HepG2 (cell line): ENCODE results near the gene MYORG. TPM values are rescaled to one million over a fixed set of nuclear protein-coding genes. Genes with fewer than 3 reads are reported as not detected.
"Not testable (repeated sequence)": the region's sequence is repeated elsewhere in the genome, so short reads cannot be mapped to it uniquely, and the experiment has no call there.

Source experiments
- ETV5 ChIP-seq: IDR thresholded peaks from 2 replicates; pipeline ENCODE4 v1.6.1; 2018; ENCODE audit warnings: missing biosample characterization, missing genetic modification reagents, inconsistent platforms, borderline replicate concordance
- FOXA3 ChIP-seq: IDR thresholded peaks from 2 replicates; pipeline ENCODE4 v1.6.1; 2016; ENCODE audit warnings: missing genetic modification reagents, missing compliant biosample characterization
- FOXP1 ChIP-seq, 2 experiments: fragments of 450-650 bp in 1 of 2; IDR thresholded peaks; 2 replicates each; pipeline ENCODE4 v1.6.1; 2017 to 2018; ENCODE audit warnings: antibody characterized with exemption in 1 of 2
- HNF4A ChIP-seq: sonication (generic); formaldehyde crosslinking; IDR thresholded peaks from 2 replicates; pipeline ENCODE4 v1.4.0; 2020; ENCODE audit warnings: missing genetic modification reagents
- HNF4G ChIP-seq, 2 experiments: sonication (generic) in 1 of 2; formaldehyde crosslinking in 1 of 2; IDR thresholded peaks; 2 replicates each; pipeline versions ENCODE4 v1.4.0 to v1.6.1; 2011 to 2020; ENCODE audit warnings: borderline replicate concordance in 2 of 2, low read depth in 2 of 2, mild to moderate bottlenecking in 2 of 2, low read length in 1 of 2, missing genetic modification reagents in 1 of 2, moderate library complexity in 1 of 2
- IRF2 ChIP-seq: IDR thresholded peaks from 2 replicates; pipeline ENCODE4 v1.6.1; 2018; ENCODE audit warnings: missing genetic modification reagents, missing compliant biosample characterization
- MED1 ChIP-seq: sonication (generic); formaldehyde crosslinking; IDR thresholded peaks from 2 replicates; pipeline ENCODE4 v1.4.0; 2020; ENCODE audit warnings: missing genetic modification reagents
- NCOA2 ChIP-seq: sonication (generic); formaldehyde crosslinking; IDR thresholded peaks from 2 replicates; pipeline ENCODE4 v1.8.0; 2022; ENCODE audit warnings: inconsistent platforms
- NCOR1 ChIP-seq: fragments of 200-600 bp; sonication (generic); IDR thresholded peaks from 2 replicates; pipeline ENCODE4 v1.7.0; 2017; ENCODE audit warnings: antibody characterized with exemption, low read length, borderline replicate concordance
- PATZ1 ChIP-seq: sonication (generic); formaldehyde crosslinking; IDR thresholded peaks from 2 replicates; pipeline ENCODE4 v1.4.0; 2020; ENCODE audit warnings: missing genetic modification reagents
- RCOR2 ChIP-seq: IDR thresholded peaks from 2 replicates; pipeline ENCODE4 v1.6.1; 2016; ENCODE audit warnings: missing biosample characterization, missing genetic modification reagents
- RXRB ChIP-seq: IDR thresholded peaks from 2 replicates; pipeline ENCODE4 v1.6.1; 2016; ENCODE audit warnings: borderline replicate concordance, missing genetic modification reagents, missing compliant biosample characterization
- TCF7 ChIP-seq: sonication (generic); IDR thresholded peaks from 2 replicates; pipeline ENCODE4 v1.6.1; 2016; ENCODE audit warnings: antibody characterized with exemption, low read depth
- UBTF ChIP-seq: sonication (generic); formaldehyde crosslinking; IDR thresholded peaks from 2 replicates; pipeline ENCODE4 v1.4.0; 2020; ENCODE audit warnings: mild to moderate bottlenecking, missing genetic modification reagents
- ZFP36L1 ChIP-seq: sonication (generic); formaldehyde crosslinking; IDR thresholded peaks from 2 replicates; pipeline ENCODE4 v1.8.0; 2022; ENCODE audit warnings: mild to moderate bottlenecking, missing genetic modification reagents, moderate library complexity
- ZNF280D ChIP-seq: sonication (generic); formaldehyde crosslinking; IDR thresholded peaks from 2 replicates; pipeline ENCODE4 v1.5.1; 2020; ENCODE audit warnings: mild to moderate bottlenecking, missing genetic modification reagents
- ZNF614 ChIP-seq: IDR thresholded peaks from 2 replicates; pipeline ENCODE4 v1.6.1; 2018; ENCODE audit warnings: missing biosample characterization, missing genetic modification reagents, inconsistent platforms, borderline replicate concordance
- ZNF792 ChIP-seq: IDR thresholded peaks from 2 replicates; pipeline ENCODE4 v1.6.1; 2016
- polyA plus RNA-seq, 8 experiments: library from polyadenylated mRNA; depleted of rRNA in 3 of 8; stranded (reverse) in 7 of 8; unstranded in 1 of 8; fragments of >200 nt; fragmentation: Illumina TruSeq in 4 of 8; extraction: Trizol in 4 of 8; gene quantifications; 2 replicates each; pipeline versions ENCODE4 v1.2.1 to v1.2.3, GENCODE V29; 2011 to 2016; ENCODE audit warnings: low read depth in 4 of 8, missing spikeins in 1 of 8, mixed read lengths in 1 of 8; ENCODE audit not compliant: insufficient read depth in 1 of 8
- total RNA-seq, 5 experiments: library from RNA; depleted of rRNA; stranded (reverse); fragments of >200 nt; fragmentation: Illumina TruSeq; extraction: Trizol; gene quantifications; 2 replicates each; pipeline ENCODE4 v1.2.3, GENCODE V29; 2016; ENCODE audit warnings: low read depth in 1 of 5
- TF ChIP-seq, protein P1 (sequence below): sonication (generic); formaldehyde crosslinking; IDR thresholded peaks from 2 replicates; pipeline ENCODE4 v1.4.0; 2020; ENCODE audit warnings: missing genetic modification reagents

Gene MYORG
- total and polyA plus RNA-seq, 2 of the 13 experiments (the other 11 are each of a cell fraction or from before 2014, with no cell fraction given) = 11.1 to 22.4 TPM

DNA sequence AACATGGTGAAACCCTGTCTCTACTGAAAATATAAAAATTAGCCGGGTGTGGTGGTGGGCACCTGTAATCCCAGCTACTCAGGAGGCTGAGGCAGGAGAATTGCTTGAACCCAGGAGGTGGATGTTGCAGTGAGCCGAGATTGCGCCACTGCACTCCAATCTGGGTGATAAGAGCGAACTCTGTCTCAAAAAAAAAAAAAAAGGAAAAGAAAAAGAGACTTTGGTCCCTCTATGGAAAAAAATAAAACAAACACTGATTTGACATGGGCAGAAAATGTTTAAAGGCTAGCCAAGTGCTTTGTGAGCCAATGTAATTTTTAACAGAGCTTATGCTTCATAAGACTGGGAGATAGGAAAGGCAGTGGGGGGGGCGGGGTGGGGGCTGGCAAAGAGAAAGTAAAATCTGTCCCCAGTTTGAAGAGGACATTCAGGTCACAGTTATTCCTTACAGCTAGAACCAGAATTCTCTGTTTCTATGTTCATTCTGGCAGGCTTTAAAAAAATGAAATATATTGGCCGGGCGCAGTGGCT lies 24.5 kb downstream of the MYORG start (continued):
- TF ChIP-seq UBTF (CRISPR knock-in tag) = 0 out of 2 replicates have a peak, but pooled peaks have one; percentile 27
- TF ChIP-seq HNF4G (IDR thresholded peaks at IDR 0.05; ENCODE audit: borderline replicate concordance, low read depth, low read length) = 0 out of 2 replicates have a peak, but pooled peaks have one; percentile 10
- not testable (repeated sequence) for TF ChIP-seq HNF4G (CRISPR knock-in tag; IDR thresholded peaks at IDR 0.05; ENCODE audit: borderline replicate concordance, low read depth); FOXP1 (IDR thresholded peaks at IDR 0.05)
- TF ChIP-seq HNF4A (CRISPR knock-in tag) = peak; percentile 67
- TF ChIP-seq NCOA2 (CRISPR knock-in tag) = peak; percentile 67; the same call in 1 of the 2 replicates
- TF ChIP-seq FOXP1 (CRISPR knock-in tag; IDR thresholded peaks at IDR 0.05) = peak; percentile 39; the same call in 1 of the 2 replicates
- TF ChIP-seq ETV5 (CRISPR knock-in tag) = peak; percentile 16; the same call in 1 of the 2 replicates
- TF ChIP-seq ZFP36L1 (CRISPR knock-in tag) = 0 out of 2 replicates have a peak, but pooled peaks have one; percentile 24
- TF ChIP-seq PATZ1 (CRISPR knock-in tag) = peak; percentile 89
- TF ChIP-seq TCF7 = peak; percentile 40; the same call in 1 of the 2 replicates
- TF ChIP-seq MED1 (CRISPR knock-in tag) = peak; percentile 55
- 0 out of 2 replicates have a peak, but pooled peaks have one; percentile 13 for TF ChIP-seq IRF2 (CRISPR knock-in tag)
- peak; percentile 85 for TF ChIP-seq RCOR2 (CRISPR knock-in tag)
- TF ChIP-seq, protein P1, sequence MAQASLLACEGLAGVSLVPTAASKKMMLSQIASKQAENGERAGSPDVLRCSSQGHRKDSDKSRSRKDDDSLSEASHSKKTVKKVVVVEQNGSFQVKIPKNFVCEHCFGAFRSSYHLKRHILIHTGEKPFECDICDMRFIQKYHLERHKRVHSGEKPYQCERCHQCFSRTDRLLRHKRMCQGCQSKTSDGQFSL (CRISPR knock-in tag) = peak; percentile 36; the same call in 1 of the 2 replicates
- 0 out of 2 replicates have a peak, but pooled peaks have one; percentile 32 for TF ChIP-seq RXRB (CRISPR knock-in tag)
- 0 out of 2 replicates have a peak, but pooled peaks have one; percentile 35 for TF ChIP-seq ZNF614 (CRISPR knock-in tag)
- peak; percentile 97 for TF ChIP-seq ZNF280D
- TF ChIP-seq FOXA3 = peak; percentile 50; the same call in 1 of the 2 replicates
- TF ChIP-seq NCOR1 = peak; percentile 75; the same call in 1 of the 2 replicates
- TF ChIP-seq ZNF792 (CRISPR knock-in tag) = 0 out of 2 replicates have a peak, but pooled peaks have one; percentile 32
